GM12873 (cell line): Measurements from ENCODE around the gene DPP4.

Experiments
- CTCF ChIP-seq: IDR thresholded peaks from 2 replicates; pipeline ENCODE4 v1.5.1; 2012; ENCODE audit warnings: low read depth, mild to moderate bottlenecking, moderate library complexity, low read length, control low read depth; ENCODE audit not compliant: insufficient read depth; ENCODE audit errors: missing control alignments

The DPP4 gene

GRCh38 chr2:162012565-162013058 lies 61.4 kb downstream of the DPP4 start:
- no peak for TF ChIP-seq CTCF

- no peak for TF ChIP-seq CTCF
Measured at GRCh38 chr2:162011706-162012564, 62.1 kb downstream of the DPP4 start.

GRCh38 chr2:162009543-162009942 lies 64.5 kb downstream of the DPP4 start:
- no peak for TF ChIP-seq CTCF

- TF ChIP-seq CTCF = peak; percentile 34
Measured at GRCh38 chr2:162007447-162008040, 66.5 kb downstream of the DPP4 start.

- TF ChIP-seq CTCF = no peak
Measured at GRCh38 chr2:162006337-162006736, 67.7 kb downstream of the DPP4 start.

- TF ChIP-seq CTCF = no peak
Measured at GRCh38 chr2:162004031-162004430, 70.0 kb downstream of the DPP4 start.

- TF ChIP-seq CTCF = no peak
Measured at GRCh38 chr2:162002623-162003235, 71.3 kb downstream of the DPP4 start.
